IMR-90 (cell line): ENCODE measurements around the gene TIMM17B. TPM values are rescaled to one million over a fixed set of nuclear protein-coding genes. Genes with fewer than 3 reads are reported as not detected.

Source experiments
- ATAC-seq: fragments of 200-7000 bp; cut with Tn5 transposase; 2 replicates; pipeline ENCODE4 v1.9.1; 2020; ENCODE audit warnings: low read depth, mild to moderate bottlenecking, moderate library complexity
- BruUV-seq: library from RNA; stranded (reverse); fragments of 400-500 nt; replicated peaks from 2 replicates; lab custom pipeline; 2021; lab: Mats Ljungman, UMichigan
- CTCF ChIA-PET: fragments of 300-600 bp; formaldehyde crosslinking; extraction: SDS; loops from one replicate; lab custom pipeline; 2021; ENCODE audit warnings: antibody characterized with exemption; lab: Yijun Ruan, JAX
- POLR2A ChIA-PET: fragments of 300-600 bp; sonication (Branson Sonifier 250); formaldehyde crosslinking; loops from one replicate; lab custom pipeline; 2022; ENCODE audit warnings: antibody characterized with exemption; ENCODE audit not compliant: unreplicated experiment; lab: Charles Lee
- DNase-seq: peaks from one replicate; pipeline ENCODE4 v3.0.0; 2013
- H2AFZ ChIP-seq: replicated peaks from 2 replicates; pipeline ENCODE3; 2013; ENCODE audit warnings: low read length, mild to moderate bottlenecking; ENCODE audit not compliant: poor library complexity
- H2AK5ac ChIP-seq: 2 replicates; pipeline ENCODE4 v1.6.1; 2013; ENCODE audit warnings: low read depth, low read length, inconsistent platforms
- H2AK9ac ChIP-seq: replicated peaks from 2 replicates; pipeline ENCODE3; 2013; ENCODE audit warnings: mild to moderate bottlenecking, low read depth, low read length, moderate library complexity; ENCODE audit not compliant: poor library complexity
- H2BK120ac ChIP-seq: 2 replicates; pipeline ENCODE4 v1.6.1; 2013; ENCODE audit warnings: low read depth, low read length, inconsistent platforms
- H2BK15ac ChIP-seq: 3 replicates; pipeline ENCODE4 v1.6.1; 2013; ENCODE audit warnings: low read depth, low read length, inconsistent platforms
- H2BK20ac ChIP-seq: 2 replicates; pipeline ENCODE4 v1.6.1; 2013; ENCODE audit warnings: low read depth, mild to moderate bottlenecking, inconsistent platforms, low read length, moderate library complexity
- H2BK5ac ChIP-seq: 2 replicates; pipeline ENCODE4 v1.6.1; 2013; ENCODE audit warnings: mild to moderate bottlenecking, low read depth, low read length, inconsistent platforms; ENCODE audit not compliant: poor library complexity, severe bottlenecking
- H3K14ac ChIP-seq: replicated peaks from 2 replicates; pipeline ENCODE4 v1.6.1; 2013; ENCODE audit warnings: low read depth, low read length, inconsistent platforms
- H3K18ac ChIP-seq: 2 replicates; pipeline ENCODE4 v1.6.1; 2013; ENCODE audit warnings: low read depth, low read length, control low read depth
- H3K23ac ChIP-seq: 2 replicates; pipeline ENCODE4 v1.6.1; 2013; ENCODE audit warnings: low read depth, low read length, inconsistent platforms
- H3K27ac ChIP-seq: 2 replicates; pipeline ENCODE4 v1.5.1; 2013; ENCODE audit warnings: mild to moderate bottlenecking, control low read depth, low read length; ENCODE audit not compliant: insufficient read depth
- H3K27me3 ChIP-seq: 2 replicates; pipeline ENCODE4 v1.6.1; 2013; ENCODE audit warnings: low read length; ENCODE audit not compliant: control insufficient read depth, insufficient read depth
- H3K36me3 ChIP-seq: 2 replicates; pipeline ENCODE4 v1.6.1; 2013; ENCODE audit warnings: low read length, mixed read lengths; ENCODE audit not compliant: control insufficient read depth, insufficient read depth
- H3K4ac ChIP-seq: 2 replicates; pipeline ENCODE4 v1.6.1; 2013; ENCODE audit warnings: low read depth, low read length, inconsistent platforms
- H3K4me1 ChIP-seq: 2 replicates; pipeline ENCODE4 v1.6.1; 2013; ENCODE audit warnings: low read length, mixed read lengths; ENCODE audit not compliant: control insufficient read depth, insufficient read depth
- H3K4me2 ChIP-seq: 2 replicates; pipeline ENCODE4 v1.6.1; 2013; ENCODE audit warnings: low read depth, mild to moderate bottlenecking, control low read depth, low read length, moderate library complexity
- H3K4me3 ChIP-seq: 2 replicates; pipeline ENCODE4 v1.5.1; 2013; ENCODE audit warnings: low read depth, mild to moderate bottlenecking, control low read depth, low read length, moderate library complexity; ENCODE audit not compliant: insufficient read depth
- H3K56ac ChIP-seq: 2 replicates; pipeline ENCODE4 v1.6.1; 2013; ENCODE audit warnings: low read length, inconsistent platforms; ENCODE audit not compliant: insufficient read depth; ENCODE audit errors: extremely low read depth
- H3K79me1 ChIP-seq, 2 experiments: 2 replicates each; pipeline ENCODE4 v1.6.1; 2013; ENCODE audit warnings: low read length in 2 of 2, inconsistent platforms in 1 of 2, low read depth in 1 of 2
- H3K9ac ChIP-seq: 2 replicates; pipeline ENCODE4 v1.6.1; 2013; ENCODE audit warnings: low read depth, low read length, control low read depth
- H3K9me1 ChIP-seq: 2 replicates; pipeline ENCODE4 v1.6.1; 2013; ENCODE audit warnings: low read length, inconsistent platforms; ENCODE audit not compliant: insufficient read depth
- H3K9me3 ChIP-seq: 2 replicates; pipeline ENCODE4 v1.6.1; 2013; ENCODE audit warnings: low read length; ENCODE audit not compliant: control insufficient read depth, insufficient read depth
- H4K20me1 ChIP-seq: 2 replicates; pipeline ENCODE4 v1.6.1; 2013; ENCODE audit warnings: low read length, inconsistent platforms; ENCODE audit not compliant: insufficient read depth
- H4K5ac ChIP-seq: 2 replicates; pipeline ENCODE4 v1.6.1; 2013; ENCODE audit warnings: mild to moderate bottlenecking, low read depth, low read length, control low read depth
- H4K8ac ChIP-seq, 2 experiments: 2 replicates each; pipeline ENCODE4 v1.6.1; 2013; ENCODE audit warnings: low read depth in 2 of 2, low read length in 2 of 2, control low read depth in 1 of 2, inconsistent platforms in 1 of 2
- H4K91ac ChIP-seq: 2 replicates; pipeline ENCODE4 v1.6.1; 2013; ENCODE audit warnings: low read depth, low read length, inconsistent platforms; ENCODE audit not compliant: insufficient read depth
- BHLHE40 ChIP-seq: fragments of 150-350 bp; IDR thresholded peaks from 2 replicates; pipeline ENCODE4 v1.6.1; 2016; ENCODE audit warnings: mild to moderate bottlenecking, low read depth, low read length
- CEBPB ChIP-seq: IDR thresholded peaks from 2 replicates; pipeline ENCODE4 v1.6.1; 2012; ENCODE audit warnings: low read depth, low read length, improper control_type of control experiment
- RCOR1 ChIP-seq: IDR thresholded peaks from 2 replicates; pipeline ENCODE4 v1.6.1; 2012; ENCODE audit warnings: mild to moderate bottlenecking, low read length, improper control_type of control experiment; ENCODE audit not compliant: insufficient replicate concordance
- WGBS, 2 experiments: methylation state at CpG; one replicate each; pipeline versions ENCODE4 v1.1.5 to v1.1.7; 2013; ENCODE audit warnings: missing lambda C conversion rate in 2 of 2; ENCODE audit not compliant: insufficient read length in 1 of 2; ENCODE audit errors: extremely low coverage in 2 of 2; 5-methylcytosine and 5-hydroxymethylcytosine counted together
- dilution Hi-C: fragments of 300-500 bp; cut with HindIII; formaldehyde crosslinking; loops from one replicate; pipeline ENCODE4 v1.14.3; 2018; ENCODE audit warnings: low sequenced_read_pairs; ENCODE audit not compliant: unreplicated experiment
- in situ Hi-C: fragments of 300-500 bp; cut with MboI; formaldehyde crosslinking; loops from 3 replicates; pipeline ENCODE4 v1.14.3; 2019; ENCODE audit warnings: low sequenced_read_pairs, inconsistent platforms, mixed read lengths
- intact Hi-C: fragments of 100-400 bp; cut with micrococcal nuclease; formaldehyde crosslinking; loops from 2 replicates; pipeline ENCODE4 v1.10.0; 2022
- polyA plus RNA-seq, 3 experiments: library from polyadenylated mRNA; depleted of rRNA; stranded (reverse); fragments of >200 nt; gene quantifications; 2 replicates each; pipeline ENCODE4 v1.2.3, GENCODE V29; 2012; ENCODE audit warnings: low replicate concordance in 1 of 3
- total RNA-seq: library from RNA; depleted of rRNA; stranded (reverse); fragments of >200 nt; gene quantifications from 2 replicates; pipeline ENCODE4 v1.2.3, GENCODE V29; 2012

The TIMM17B gene
- total and polyA plus RNA-seq, 2 of the 4 experiments (the other 2 are of a cell fraction) = 28.7 to 73.6 TPM

- Histone ChIP-seq H2BK5ac (no peak overlapping the region), H2BK120ac (no peak overlapping the region), H4K8ac (no peak overlapping the region), H3K4me3 (no peak overlapping the region), H2AFZ (no peak overlapping the region), H3K36me3 (no peaks in the 10 kb centered on the region), H3K27me3 (no peaks in the 10 kb centered on the region), H2AK9ac (no peak overlapping the region), H3K56ac (no peak overlapping the region), H3K4me1 (0 out of 2 replicates have a peak, but pooled peaks cover 2% of the 10 kb centered on the region), H4K5ac (no peak overlapping the region), H3K4me2 (no peak overlapping the region), H2AK5ac (no peak overlapping the region), H2BK15ac (no peak overlapping the region), H3K4ac (no peak overlapping the region), H3K79me1 (peaks cover 6 to 15% of the 10 kb centered on the region in 2 experiments; a peak in 3 of 4 replicates), H4K20me1 (peaks cover 5% of the 10 kb centered on the region; the same call in 1 of the 2 replicates), H3K27ac (no peak overlapping the region), H3K18ac (no peak overlapping the region), H3K9me1 (0 out of 2 replicates have a peak, but pooled peaks cover 7% of the 10 kb centered on the region), H4K91ac (no peak overlapping the region), H3K9me3 (no peaks in the 10 kb centered on the region), H3K9ac (no peak overlapping the region), H3K14ac (no peak overlapping the region), H2BK20ac (no peak overlapping the region), H3K23ac (no peak overlapping the region)
- BruUV-seq = no TSS peak
- in situ Hi-C loops = no loop called here
- DNase-seq = no peak
- ChIA-PET POLR2A (no interaction called here), CTCF (no interaction called here)
- no peak for ATAC-seq
- TF ChIP-seq BHLHE40 (no peak), CEBPB (no peak), RCOR1 (no peak)
- no CpG with 5 or more reads among the region's 4 CpGs for WGBS, 2 experiments
- dilution Hi-C loops = no loop called here
- intact Hi-C loops = no loop called here
Measured at GRCh38 chrX:48892896-48893295, 4.7 kb downstream of the TIMM17B start.
